NCI-H146 (cell line): ENCODE measurements around the gene HNRNPU.

Source experiments
- DNase-seq: peaks from one replicate; lab custom pipeline; 2025; lab: John Stamatoyannopoulos, UW

Gene HNRNPU

GRCh38 chr1:244864253-244865027 lies at the start of gene HNRNPU:
Gene HNRNPU (minus strand): TSS chr1:244864543. CDS start chr1:244864307, 236 bp downstream.
- DNase-seq: peak; percentile 99

- DNase-seq: no peak
Observed at GRCh38 chr1:244913806-244914205, 49.5 kb upstream of the HNRNPU start.

- DNase-seq: no peak
Observed at GRCh38 chr1:244904119-244904518, 39.8 kb upstream of the HNRNPU start.

GRCh38 chr1:244901400-244902015 lies 37.2 kb upstream of the HNRNPU start:
- DNase-seq: no peak

- DNase-seq: peak; percentile 57
Observed at GRCh38 chr1:244897476-244898254, 33.3 kb upstream of the HNRNPU start.

GRCh38 chr1:244896550-244896949 lies 32.2 kb upstream of the HNRNPU start:
- no peak for DNase-seq

- no peak for DNase-seq
Observed at GRCh38 chr1:244893836-244894235, 29.5 kb upstream of the HNRNPU start.

- no peak for DNase-seq
Observed at GRCh38 chr1:244887281-244887680, 22.9 kb upstream of the HNRNPU start.

GRCh38 chr1:244881552-244882280 lies 17.4 kb upstream of the HNRNPU start:
- DNase-seq: no peak

- no peak for DNase-seq
Observed at GRCh38 chr1:244878681-244879080, 14.3 kb upstream of the HNRNPU start.

GRCh38 chr1:244876228-244876910 lies 12.0 kb upstream of the HNRNPU start:
- DNase-seq: no peak

- DNase-seq: peak; percentile 94
Observed at GRCh38 chr1:244874974-244875579, 10.7 kb upstream of the HNRNPU start.

- DNase-seq: no peak
Observed at GRCh38 chr1:244869950-244870349, 5.6 kb upstream of the HNRNPU start.

GRCh38 chr1:244869364-244869827 lies 5.1 kb upstream of the HNRNPU start:
- no peak for DNase-seq

- no peak for DNase-seq
Observed at GRCh38 chr1:244868484-244869363, 4.4 kb upstream of the HNRNPU start.

GRCh38 chr1:244866355-244866754 lies 2.0 kb upstream of the HNRNPU start:
- no peak for DNase-seq

- no peak for DNase-seq
Observed at GRCh38 chr1:244865820-244866219, 1.5 kb upstream of the HNRNPU start.

GRCh38 chr1:244865028-244865371 lies 657 bp upstream of the HNRNPU start:
- DNase-seq: peak; percentile 55

- DNase-seq: peak; percentile 67
Observed at GRCh38 chr1:244863491-244864252, 671 bp downstream of the HNRNPU start.
